GM03348 (cell line): ENCODE data around the gene NUP210.
A peak's percentile ranks its signal among the peaks of the same experiment; 100 is the strongest.
"Not testable (repeated sequence)": the region's sequence is repeated elsewhere in the genome, so short reads cannot be mapped to it uniquely, and the experiment has no call there.

ENCODE experiments used
- DNase-seq: peaks from one replicate; pipeline ENCODE4 v3.0.0; 2012; ENCODE audit warnings: low spot score

The NUP210 gene

DNA sequence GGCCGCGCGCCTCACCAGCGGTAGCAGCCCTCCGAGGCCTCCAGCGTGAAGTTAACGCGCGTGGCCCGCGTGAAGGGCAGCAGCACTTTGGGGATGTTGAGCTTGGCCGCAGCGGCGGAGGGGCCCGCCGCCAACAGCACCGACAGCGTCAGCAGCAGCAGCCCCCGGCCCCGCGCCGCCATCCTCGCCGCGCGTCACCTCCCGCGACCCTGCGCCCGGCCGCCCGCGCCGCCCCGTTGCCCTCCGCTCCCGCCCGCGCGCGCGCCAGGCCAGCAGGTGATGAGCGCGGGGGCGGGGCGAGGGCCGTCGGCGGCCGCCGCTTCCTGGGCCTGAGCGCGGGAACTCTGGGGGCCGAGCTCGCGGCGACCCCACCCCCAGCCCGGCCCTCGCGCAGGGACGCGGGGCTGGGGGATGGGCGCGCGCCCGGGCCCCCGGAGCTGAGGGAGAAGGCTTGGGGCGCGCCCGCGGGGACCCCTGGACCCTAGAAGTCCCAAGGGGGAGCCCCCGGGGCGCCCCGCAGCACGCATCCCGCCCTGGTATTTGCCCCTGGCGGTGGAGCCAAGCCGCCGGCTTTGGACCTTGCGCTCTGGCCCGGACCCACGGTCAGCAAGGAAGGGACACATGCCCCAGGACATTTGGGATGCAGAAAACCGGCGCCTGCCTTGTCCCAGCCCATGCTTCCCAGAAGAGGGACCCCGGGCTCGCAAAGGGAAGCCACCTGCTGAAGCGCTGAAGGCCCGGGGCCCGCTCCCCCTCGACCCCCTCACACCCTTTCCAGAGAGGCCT, at the start of gene NUP210:
Gene NUP210 (minus strand): TSS at position 278 of the 786 bp plus-strand sequence. CDS start 96 bp downstream, at position 182.
- DNase-seq = no peak

GRCh38 chr3:13466781-13467180, 46.7 kb upstream of the NUP210 start:
- no peak for DNase-seq

DNA sequence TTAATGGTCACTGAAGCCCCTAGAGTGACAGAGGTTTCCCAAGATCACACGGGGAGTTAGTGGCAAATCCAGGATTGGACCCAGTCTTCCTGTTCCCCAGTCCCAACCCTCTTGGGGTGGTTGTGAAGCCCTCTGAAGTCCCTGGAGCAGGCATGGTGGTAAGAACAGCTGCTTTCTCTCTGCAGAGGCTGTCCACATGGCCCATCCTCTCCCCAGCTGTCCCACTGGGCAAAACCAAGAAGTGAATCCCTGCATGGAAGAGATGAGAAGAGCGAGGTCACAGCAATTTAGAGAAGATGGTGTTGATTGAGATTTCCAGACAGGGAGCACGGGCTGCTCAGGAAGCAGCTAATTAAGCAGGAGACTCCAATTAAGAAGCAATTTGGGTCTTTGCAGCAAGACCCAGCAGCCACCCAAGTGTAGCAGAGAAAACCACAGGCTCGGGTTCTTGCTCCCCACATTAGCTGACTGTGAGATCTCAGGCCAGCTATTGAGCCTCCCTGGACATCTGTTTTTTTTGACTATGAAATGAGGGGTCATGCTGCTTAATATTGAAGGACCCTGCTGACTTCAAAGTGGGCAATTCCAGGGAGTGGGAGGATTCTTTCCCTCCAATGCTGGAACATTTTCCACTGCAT, 45.2 kb upstream of the NUP210 start:
- no peak for DNase-seq

DNA sequence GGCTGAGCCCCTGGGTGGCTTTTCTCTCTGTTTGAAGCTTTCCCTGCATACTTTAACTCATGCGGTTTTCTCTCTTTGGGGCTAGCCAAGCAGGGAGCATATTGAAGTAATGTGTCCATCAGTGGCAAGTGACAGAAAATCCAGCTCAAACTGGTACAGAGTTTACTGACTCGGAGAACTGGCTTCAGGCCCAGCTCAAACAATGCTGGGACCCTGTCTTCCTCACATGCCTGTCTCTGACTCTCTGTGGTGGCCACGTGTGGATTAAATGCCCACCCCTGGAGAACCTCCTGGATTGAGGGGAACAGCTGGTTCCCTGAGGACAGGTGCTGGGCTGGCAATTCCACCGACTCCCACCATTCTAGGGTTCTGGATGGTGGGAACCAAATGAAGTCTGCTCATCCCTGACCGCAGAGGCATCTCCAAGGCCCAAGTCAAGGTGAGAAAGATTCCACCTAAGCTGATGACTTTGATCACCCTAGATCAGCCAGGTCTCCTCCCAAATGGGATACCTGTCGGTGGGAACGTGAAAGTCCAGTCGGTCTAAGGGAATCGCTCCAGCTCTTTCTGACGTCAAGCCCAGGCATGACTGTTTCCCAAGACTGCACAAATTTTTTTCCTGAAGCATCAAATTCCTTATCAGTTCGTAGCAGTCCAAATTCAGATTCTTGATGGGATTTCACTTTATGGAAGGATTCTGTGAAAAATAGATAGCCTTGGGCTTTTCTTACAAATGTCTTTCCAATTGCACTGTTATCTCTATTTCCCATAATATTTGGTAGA, 43.7 kb upstream of the NUP210 start:
- no peak for DNase-seq

GRCh38 chr3:13462822-13463221, 42.7 kb upstream of the NUP210 start:
- no peak for DNase-seq

GRCh38 chr3:13462125-13462629, 42.1 kb upstream of the NUP210 start:
- no peak for DNase-seq

- peak; percentile 24 for DNase-seq
Observed at GRCh38 chr3:13461169-13462124, 41.3 kb upstream of the NUP210 start.

- no peak for DNase-seq
Observed at GRCh38 chr3:13460341-13460736, 40.2 kb upstream of the NUP210 start.

- no peak for DNase-seq
Observed at GRCh38 chr3:13459605-13460340, 39.7 kb upstream of the NUP210 start.

DNA sequence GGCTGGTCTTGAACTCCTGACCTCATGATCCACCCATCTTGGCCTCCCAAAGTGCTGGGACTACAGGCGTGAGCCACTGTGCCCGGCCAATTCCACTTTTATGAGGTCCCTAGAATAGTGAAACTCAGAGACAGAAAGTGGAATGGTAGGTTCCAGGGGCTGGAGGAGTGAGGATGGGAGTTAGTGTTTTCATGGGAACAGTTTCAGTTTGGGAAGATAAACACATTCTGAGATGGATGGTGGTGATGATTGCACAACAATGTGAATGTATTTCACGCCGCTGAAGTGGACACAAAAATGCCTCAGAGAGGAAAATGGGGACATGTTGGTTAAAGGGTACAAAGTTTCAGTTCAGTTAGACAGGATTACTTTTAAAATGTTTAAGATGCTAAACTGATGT, 37.5 kb upstream of the NUP210 start:
- no peak for DNase-seq

- no peak for DNase-seq
Observed at GRCh38 chr3:13455644-13456043, 35.5 kb upstream of the NUP210 start.

- peak; percentile 71 for DNase-seq
Observed at GRCh38 chr3:13452490-13453335, 32.6 kb upstream of the NUP210 start.

- DNase-seq = peak; percentile 21
Observed at GRCh38 chr3:13451301-13451673, 31.2 kb upstream of the NUP210 start.

GRCh38 chr3:13442882-13443281, 22.8 kb upstream of the NUP210 start:
- not testable (repeated sequence) for DNase-seq

- DNase-seq = no peak
Observed at GRCh38 chr3:13440204-13440817, 20.2 kb upstream of the NUP210 start.

DNA sequence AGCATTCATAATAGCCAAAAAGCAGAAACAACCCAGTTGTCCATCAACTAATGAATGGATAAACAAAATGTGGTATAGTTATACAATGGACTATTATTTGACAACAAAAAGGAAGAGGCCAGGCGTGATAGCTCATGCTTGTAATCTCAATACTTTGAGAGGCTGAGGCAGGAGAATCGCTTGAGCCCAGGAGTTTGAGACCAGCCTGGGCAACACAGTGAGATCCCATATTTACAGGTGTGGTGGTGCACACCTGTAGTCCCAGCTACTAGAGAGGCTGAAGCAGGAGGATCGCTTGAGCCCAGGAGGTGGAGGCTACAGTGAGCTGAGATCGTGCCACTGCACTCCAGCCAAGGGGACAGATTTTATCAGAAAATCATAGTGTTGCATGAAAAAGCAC, 16.1 kb upstream of the NUP210 start:
- DNase-seq = not testable (repeated sequence)

GRCh38 chr3:13433912-13434311, 13.8 kb upstream of the NUP210 start:
- no peak for DNase-seq

DNA sequence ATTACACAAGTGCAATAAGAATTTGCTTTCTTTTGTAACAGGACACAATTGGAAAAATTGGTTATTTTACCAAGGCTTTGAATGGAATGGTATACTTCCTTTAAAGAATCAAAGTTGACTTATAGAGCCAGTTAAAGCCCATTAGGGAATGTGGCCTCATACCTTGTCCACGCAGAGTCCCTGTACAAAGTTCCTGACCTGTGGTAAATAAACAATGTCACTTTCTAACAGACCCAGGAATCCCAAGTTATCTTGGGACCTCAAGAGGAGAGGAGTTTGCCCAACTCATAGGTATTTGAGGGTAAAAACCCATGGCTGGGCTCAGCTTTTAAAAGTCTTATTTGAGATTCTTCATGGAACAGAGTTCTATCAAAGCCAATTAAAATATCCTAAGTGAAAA, 12.0 kb upstream of the NUP210 start:
- DNase-seq = no peak

DNA sequence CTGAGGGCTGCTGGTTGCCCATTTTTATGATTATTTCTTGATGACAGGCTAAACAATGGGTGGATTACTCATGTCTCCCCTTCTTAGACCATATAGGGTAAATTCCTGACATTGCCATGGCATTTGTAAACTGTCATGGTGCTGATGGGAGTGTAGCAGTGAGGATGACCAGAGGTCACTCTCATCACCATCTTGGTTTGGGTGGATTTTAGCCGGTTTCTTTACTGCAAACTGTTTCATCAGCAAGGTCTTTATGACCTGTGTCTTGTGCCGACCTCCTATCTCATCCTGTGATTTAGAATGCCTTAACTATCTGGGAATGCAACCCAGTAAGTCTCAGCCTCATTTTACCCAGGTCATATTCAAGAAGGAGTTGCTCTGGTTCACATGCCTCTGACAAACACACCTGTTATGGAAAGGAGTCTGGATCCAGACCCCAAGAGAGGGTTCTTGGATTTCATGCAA, 10.3 kb upstream of the NUP210 start:
- not testable (repeated sequence) for DNase-seq
